Effector memory CD4-positive, alpha-beta T cell (primary cell): Measurements from ENCODE around the gene C9orf152.

Experiments used
- DNase-seq, 3 donors: peaks; one replicate each; pipeline ENCODE4 v3.0.0-alpha.2; 2020
- H3K27ac ChIP-seq: 2 replicates; pipeline ENCODE4 v1.7.0; 2013; ENCODE audit warnings: mild to moderate bottlenecking, low read length, moderate library complexity; ENCODE audit not compliant: insufficient read depth, poor library complexity, severe bottlenecking
- H3K27me3 ChIP-seq: replicated peaks from 2 replicates; pipeline ENCODE4 v1.7.0; 2013; ENCODE audit warnings: mild to moderate bottlenecking, low read length; ENCODE audit not compliant: insufficient read depth, control insufficient read depth, poor library complexity, severe bottlenecking
- H3K36me3 ChIP-seq: 2 replicates; pipeline ENCODE4 v1.7.0; 2013; ENCODE audit warnings: mild to moderate bottlenecking, low read length, moderate library complexity; ENCODE audit not compliant: control insufficient read depth, insufficient read depth
- H3K4me1 ChIP-seq: 2 replicates; pipeline ENCODE4 v1.7.0; 2013; ENCODE audit warnings: low read length, mild to moderate bottlenecking; ENCODE audit not compliant: control insufficient read depth, insufficient read depth, poor library complexity, severe bottlenecking
- H3K4me3 ChIP-seq: 2 replicates; pipeline ENCODE4 v1.7.0; 2013; ENCODE audit warnings: low read length, low read depth, mild to moderate bottlenecking; ENCODE audit not compliant: insufficient read depth, poor library complexity, severe bottlenecking
- H3K9me3 ChIP-seq: 2 replicates; pipeline ENCODE4 v1.7.0; 2013; ENCODE audit warnings: mild to moderate bottlenecking, low read length, moderate library complexity; ENCODE audit not compliant: control insufficient read depth

Gene C9orf152

DNA sequence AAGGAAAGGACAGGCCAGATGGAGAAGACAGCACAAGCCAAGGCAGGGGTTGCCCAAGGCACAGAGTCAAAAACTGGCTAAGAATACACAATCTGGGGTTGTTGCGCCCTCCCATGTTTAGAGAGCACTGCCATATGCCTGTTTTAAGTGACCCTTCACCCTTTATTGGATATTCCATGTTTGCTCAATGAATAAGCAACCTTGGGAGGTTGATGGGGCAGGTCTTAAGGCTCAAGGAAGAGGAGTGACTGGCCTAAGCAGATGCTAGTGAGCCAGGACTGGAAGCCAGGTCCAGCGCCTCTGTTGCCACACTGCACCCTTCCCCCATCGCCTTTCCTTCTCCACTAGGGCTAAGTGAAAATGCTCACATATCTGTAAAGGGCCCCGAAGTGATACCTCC is 41.6 kb upstream of the C9orf152 start:
- H3K4me1 ChIP-seq: no peaks in the 10 kb centered on the region
- no peaks in the 10 kb centered on the region for H3K27me3 ChIP-seq
- no peak overlapping the region for H3K4me3 ChIP-seq
- no peak for DNase-seq
- H3K9me3 ChIP-seq: no peaks in the 10 kb centered on the region
- H3K27ac ChIP-seq: no peak overlapping the region
- peaks cover 25% of the 10 kb centered on the region for H3K36me3 ChIP-seq

DNA sequence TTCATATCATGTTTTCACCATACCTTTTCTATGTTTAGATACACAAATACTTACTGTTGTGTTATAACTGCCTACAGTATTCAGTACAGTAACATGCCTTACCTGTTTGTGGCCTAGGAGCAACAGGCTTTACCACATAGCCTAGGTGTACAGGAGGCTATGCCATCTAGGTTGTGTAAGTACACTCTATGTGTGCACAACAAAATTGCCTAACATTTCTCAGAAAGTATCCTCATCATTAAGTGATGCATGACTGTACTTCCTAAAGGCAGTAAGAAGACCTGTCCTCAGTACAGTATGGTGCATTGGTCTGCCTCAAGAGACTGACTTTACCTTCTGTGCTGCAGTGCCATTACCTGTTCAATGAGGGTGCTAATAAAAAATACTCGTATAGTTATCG is 40.4 kb upstream of the C9orf152 start:
- Histone ChIP-seq H3K9me3 (no peaks in the 10 kb centered on the region), H3K27me3 (no peaks in the 10 kb centered on the region), H3K4me3 (no peak overlapping the region), H3K36me3 (peaks cover 26% of the 10 kb centered on the region), H3K27ac (no peak overlapping the region), H3K4me1 (no peaks in the 10 kb centered on the region)
- no peak for DNase-seq

DNA sequence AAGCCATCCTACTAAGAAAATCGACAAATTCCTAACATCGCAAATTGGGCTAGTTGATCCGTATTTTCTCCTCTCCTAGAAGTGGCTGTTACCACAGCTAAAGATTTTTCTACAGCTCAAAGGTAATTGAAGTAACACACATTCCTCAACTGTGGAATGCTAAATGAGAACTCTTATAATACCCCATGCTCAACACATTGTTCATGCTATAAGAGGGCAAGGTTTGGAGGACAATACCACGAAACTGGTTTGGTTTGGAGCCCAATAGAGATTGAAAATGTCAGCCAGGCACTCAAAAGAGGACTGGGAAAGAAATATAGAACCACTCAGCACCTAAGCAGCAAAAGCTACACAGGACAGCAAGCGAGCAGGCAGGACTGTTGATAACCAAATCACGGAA is 38.3 kb upstream of the C9orf152 start:
- H3K36me3 ChIP-seq: peaks cover 26% of the 10 kb centered on the region

DNA sequence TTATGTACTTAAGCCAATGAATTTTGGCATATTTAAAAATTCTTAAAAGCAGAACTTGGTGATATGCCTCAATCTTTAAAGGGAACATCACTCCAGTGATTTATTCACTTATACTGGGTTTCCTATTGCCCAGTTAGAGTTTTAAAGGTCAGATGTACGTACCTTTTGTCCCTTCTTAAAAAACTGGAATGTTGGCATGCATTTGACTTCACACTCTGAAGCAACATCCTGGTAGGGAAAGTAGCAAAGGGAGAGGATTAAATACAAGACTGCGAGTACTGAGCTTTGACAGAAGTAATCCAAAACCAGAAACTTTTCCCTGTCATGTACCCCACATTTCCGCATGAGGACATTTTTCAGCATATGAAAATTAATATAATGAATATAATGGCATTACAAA is 36.7 kb upstream of the C9orf152 start:
- Histone ChIP-seq H3K4me1 (no peaks in the 10 kb centered on the region), H3K9me3 (no peaks in the 10 kb centered on the region), H3K36me3 (peaks cover 26% of the 10 kb centered on the region), H3K27ac (no peak overlapping the region), H3K27me3 (no peaks in the 10 kb centered on the region), H3K4me3 (no peak overlapping the region)
- DNase-seq: no peak

More for the DNA sequence above, 38.3 kb upstream of the C9orf152 start:
- Histone ChIP-seq H3K27me3 (no peaks in the 10 kb centered on the region), H3K27ac (no peak overlapping the region), H3K4me3 (no peak overlapping the region), H3K4me1 (no peaks in the 10 kb centered on the region), H3K9me3 (no peaks in the 10 kb centered on the region)
- DNase-seq: no peak

DNA sequence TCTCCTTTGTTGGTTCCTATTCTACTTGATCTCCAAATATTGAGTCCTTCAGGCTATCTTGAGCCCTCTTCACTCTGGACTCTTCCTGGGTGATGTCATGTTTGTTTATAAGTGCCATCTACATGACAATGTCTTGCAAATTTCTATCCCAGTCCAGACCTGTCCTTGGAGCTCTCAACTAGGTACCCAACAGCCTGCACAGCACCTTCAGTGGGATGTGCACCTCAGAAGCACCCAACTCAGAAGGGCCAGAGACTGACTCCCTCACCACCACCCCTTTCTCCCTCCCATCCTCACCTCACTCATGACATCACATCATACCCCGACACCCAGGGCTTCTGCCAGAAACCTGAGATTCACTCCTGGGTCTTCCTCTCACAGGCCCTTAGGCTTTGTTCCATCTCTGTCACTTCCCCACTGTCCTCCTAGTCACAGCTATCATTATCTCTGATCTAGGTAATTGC is 33.9 kb upstream of the C9orf152 start:
- H3K27me3 ChIP-seq: no peaks in the 10 kb centered on the region
- no peak overlapping the region for H3K27ac ChIP-seq

DNA sequence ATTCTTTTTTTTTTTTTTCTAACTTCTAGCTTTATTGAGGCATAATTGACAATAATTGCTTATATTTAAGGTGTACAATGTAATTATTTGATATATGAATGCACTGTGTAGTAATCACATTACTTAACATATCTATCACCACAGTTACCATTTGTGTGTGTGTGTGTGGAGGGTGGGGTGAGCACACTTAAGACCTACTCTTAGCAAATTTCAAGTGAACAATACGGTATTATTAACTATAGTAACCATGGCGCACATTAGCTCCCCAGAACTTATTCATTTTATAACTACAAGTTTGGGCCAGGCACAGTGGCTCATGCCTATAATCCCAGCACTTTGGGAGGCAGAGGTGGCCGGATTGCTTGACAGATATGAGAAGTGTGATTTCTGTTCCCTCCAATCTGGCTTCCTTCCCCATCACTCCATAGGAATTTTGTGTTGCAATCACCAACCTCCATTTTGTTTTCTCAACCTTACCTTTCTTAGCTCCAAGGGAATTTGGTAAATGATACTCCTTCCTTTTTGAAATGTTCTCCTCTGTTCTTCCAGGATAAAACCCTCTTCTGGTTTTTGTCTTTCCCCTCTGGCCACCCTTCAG is 33.4 kb upstream of the C9orf152 start:
- H3K27ac ChIP-seq: no peak overlapping the region
- H3K4me3 ChIP-seq: no peak overlapping the region
- peaks cover 16% of the 10 kb centered on the region for H3K36me3 ChIP-seq
- H3K9me3 ChIP-seq: no peaks in the 10 kb centered on the region
- no peaks in the 10 kb centered on the region for H3K27me3 ChIP-seq
- H3K4me1 ChIP-seq: no peaks in the 10 kb centered on the region
- no peak for DNase-seq

More for the DNA sequence above, 33.9 kb upstream of the C9orf152 start:
- Histone ChIP-seq H3K4me1 (no peaks in the 10 kb centered on the region), H3K36me3 (peaks cover 21% of the 10 kb centered on the region), H3K9me3 (no peaks in the 10 kb centered on the region), H3K4me3 (no peak overlapping the region)
- no peak for DNase-seq

DNA sequence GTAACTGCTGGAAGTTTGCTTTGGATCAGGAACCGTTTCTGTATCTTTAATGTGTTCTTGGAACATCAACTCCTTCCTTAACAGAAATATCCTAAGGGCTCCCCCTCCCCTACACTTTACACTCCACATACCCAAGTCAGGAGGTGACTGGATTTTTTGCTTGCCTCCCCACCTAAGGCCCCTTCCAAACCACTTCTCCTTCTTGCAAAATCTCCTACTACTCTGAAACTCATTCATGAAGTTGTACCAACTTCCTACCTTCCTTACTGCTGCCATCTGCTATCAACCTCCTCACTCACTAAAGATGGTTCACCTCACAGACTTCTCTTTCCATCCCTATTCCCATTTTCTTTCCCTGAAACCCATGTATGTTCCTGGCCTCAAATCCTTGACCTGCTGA is 32.2 kb upstream of the C9orf152 start:
- peaks cover 8% of the 10 kb centered on the region for H3K36me3 ChIP-seq
- no peaks in the 10 kb centered on the region for H3K4me1 ChIP-seq
- H3K27me3 ChIP-seq: no peaks in the 10 kb centered on the region
- H3K27ac ChIP-seq: no peak overlapping the region
- no peak overlapping the region for H3K4me3 ChIP-seq
- DNase-seq: no peak
- H3K9me3 ChIP-seq: no peaks in the 10 kb centered on the region

DNA sequence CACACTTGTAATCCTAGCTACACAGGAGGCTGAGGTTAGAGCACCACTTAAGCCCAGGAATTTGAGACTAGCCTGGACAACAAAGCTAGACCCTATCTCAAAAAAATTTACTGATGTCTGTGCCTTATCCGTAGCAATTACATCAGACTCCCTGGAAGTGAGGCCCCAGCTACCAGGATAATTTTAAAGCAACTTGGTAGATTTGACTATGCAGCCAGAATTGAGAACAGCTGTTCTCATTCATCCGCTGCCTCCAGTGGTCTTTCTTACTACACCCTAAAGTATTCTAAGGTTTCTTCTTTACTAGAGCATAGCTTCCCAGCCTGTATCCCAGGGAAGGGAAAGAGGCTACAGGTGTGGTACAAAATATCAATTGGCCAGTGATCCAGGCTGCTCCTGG is 20.4 kb upstream of the C9orf152 start:
- Histone ChIP-seq H3K9me3 (no peaks in the 10 kb centered on the region), H3K4me3 (no peak overlapping the region), H3K27ac (no peak overlapping the region), H3K36me3 (no peaks in the 10 kb centered on the region), H3K27me3 (no peaks in the 10 kb centered on the region), H3K4me1 (no peaks in the 10 kb centered on the region)
- DNase-seq: no peak

DNA sequence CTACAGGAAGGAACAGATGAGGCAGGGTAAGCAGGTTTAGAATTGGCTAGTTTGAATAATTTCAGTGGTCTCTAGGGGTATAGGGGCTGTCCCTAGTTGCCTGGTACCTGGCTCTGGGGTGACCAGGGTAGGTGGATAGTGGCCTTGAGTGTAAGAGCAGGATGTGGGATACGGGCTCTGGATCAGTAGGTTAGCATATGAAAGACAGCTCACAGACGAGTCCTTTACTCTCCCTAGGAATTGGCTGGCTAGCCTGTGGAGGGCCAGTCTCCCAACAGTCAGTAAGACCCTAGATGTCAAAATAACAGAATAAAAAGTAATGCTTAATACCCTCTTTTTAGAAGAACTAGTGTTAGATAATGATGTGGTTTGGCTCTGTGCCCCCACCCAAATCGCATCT is 16.6 kb upstream of the C9orf152 start:
- no peaks in the 10 kb centered on the region for H3K9me3 ChIP-seq
- H3K27me3 ChIP-seq: peaks cover 2% of the 10 kb centered on the region
- H3K27ac ChIP-seq: no peak overlapping the region
- H3K4me3 ChIP-seq: no peak overlapping the region
- H3K36me3 ChIP-seq: no peaks in the 10 kb centered on the region
- H3K4me1 ChIP-seq: no peaks in the 10 kb centered on the region
- DNase-seq: no peak

DNA sequence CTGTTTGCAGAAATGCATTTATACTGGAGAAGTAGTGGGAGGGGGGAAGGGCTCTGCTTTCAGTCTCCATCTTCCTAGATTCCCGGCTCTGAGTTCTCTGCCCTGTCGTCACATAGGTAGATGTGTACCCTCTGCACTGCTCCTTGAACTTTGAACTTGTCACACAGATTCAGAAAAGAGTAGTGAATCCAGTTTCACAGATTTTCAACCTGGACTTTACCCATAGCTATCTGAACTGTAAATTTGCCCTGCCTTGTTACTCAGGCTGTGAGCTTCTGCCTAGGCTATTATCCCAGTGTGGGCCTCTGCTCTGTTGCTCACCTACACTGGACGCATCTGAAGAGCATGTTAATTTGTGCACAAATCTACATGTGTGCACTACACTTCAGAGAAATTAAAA is 12.8 kb upstream of the C9orf152 start:
- Histone ChIP-seq H3K4me3 (no peak overlapping the region), H3K9me3 (no peaks in the 10 kb centered on the region), H3K4me1 (no peaks in the 10 kb centered on the region), H3K36me3 (no peaks in the 10 kb centered on the region), H3K27ac (no peak overlapping the region), H3K27me3 (peaks cover 7% of the 10 kb centered on the region)
- DNase-seq: no peak
